GM21515 (cell line): ENCODE data around the gene MYO1D.
"Not testable (repeated sequence)": the region's sequence is repeated elsewhere in the genome, so short reads cannot be mapped to it uniquely, and the experiment has no call there.

ENCODE experiments used
- ATAC-seq: cut with Tn5 transposase; IDR thresholded peaks from one replicate; pipeline ENCODE4 v1.9.1; 2021; ENCODE audit not compliant: unreplicated experiment

The MYO1D gene

DNA sequence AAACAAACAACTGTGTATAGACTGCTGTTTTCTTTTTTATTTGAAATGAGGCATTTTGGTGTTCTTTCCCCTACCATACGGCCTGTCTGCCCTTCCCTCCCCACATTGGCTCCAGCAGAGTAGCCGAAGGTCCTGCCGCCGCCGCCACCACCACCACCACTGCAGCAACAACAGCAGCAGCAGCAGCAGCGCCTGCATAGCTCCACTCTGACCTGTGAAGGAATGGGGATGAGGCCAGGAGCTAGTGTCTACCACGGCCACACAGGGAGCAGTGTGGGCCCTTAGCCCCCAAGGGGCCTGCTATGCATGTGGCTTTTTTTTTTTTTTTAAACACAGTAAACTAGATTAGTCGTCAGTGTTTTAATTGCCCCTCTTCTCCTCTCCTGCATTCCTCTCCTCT, 395.7 kb downstream of the MYO1D start:
- no peak for ATAC-seq

DNA sequence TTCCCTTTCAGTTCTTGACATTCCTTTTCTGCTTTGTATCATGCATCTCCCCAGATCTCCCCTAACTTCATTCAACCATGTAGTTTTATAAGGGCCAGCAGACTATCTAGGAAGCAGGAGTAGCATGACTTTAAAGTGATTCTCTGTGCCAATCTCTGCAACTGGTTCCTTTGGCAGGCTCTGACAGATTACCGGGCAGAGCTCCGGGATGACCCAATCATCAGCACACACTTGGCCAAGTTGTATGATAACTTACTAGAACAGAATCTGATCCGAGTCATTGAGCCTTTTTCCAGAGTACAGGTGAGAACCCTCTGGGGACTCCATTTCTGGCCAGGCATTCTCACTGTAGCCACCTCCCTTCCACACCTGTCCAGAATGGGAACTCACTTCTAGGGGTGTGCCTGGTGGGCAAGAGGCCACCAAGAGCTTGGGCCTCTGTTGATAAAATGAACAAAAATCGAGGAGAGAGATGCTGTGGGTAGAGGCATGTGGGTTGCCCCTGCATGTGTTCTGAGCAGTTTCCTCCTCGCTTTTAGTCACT, 397.8 kb downstream of the MYO1D start:
- no peak for ATAC-seq

DNA sequence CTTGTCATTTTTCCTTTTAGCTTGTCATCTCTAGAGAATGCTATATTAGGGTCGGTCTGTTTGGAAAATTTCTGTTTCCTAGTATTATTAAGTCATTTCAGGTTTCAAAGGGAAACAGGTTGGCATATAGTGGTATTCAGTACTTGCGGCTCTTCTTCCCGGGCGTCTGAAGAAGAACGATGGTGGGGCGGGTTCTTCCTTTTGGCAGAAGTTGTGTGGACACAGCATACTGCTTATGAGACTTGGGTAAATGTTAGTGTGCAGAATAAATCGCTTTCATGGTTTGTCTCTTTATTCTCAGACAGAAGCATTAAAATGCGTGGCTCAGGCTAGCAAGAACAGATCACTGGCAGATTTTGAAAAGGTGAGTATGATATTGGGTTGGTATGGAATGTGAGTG, 399.7 kb downstream of the MYO1D start:
- no peak for ATAC-seq

DNA sequence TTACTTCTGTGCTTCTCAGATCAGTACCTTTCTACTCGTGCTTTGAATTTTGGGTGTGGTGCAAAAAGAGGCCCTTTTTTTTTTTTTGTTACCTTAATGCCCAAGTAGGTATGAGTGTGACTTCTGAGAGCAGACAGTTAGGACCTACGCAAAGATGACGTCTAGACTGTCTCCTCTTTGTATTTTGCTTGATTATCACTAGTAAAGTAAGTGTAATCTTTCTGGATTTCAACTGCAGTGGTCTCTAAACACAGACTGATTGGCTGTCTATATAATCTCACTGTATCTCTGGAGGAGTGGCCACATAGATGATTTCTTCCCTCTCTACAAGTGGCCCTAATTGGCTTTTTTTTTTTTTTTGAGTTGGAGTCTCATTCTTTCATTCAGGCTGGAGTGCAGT, 401.7 kb downstream of the MYO1D start:
- no peak for ATAC-seq

DNA sequence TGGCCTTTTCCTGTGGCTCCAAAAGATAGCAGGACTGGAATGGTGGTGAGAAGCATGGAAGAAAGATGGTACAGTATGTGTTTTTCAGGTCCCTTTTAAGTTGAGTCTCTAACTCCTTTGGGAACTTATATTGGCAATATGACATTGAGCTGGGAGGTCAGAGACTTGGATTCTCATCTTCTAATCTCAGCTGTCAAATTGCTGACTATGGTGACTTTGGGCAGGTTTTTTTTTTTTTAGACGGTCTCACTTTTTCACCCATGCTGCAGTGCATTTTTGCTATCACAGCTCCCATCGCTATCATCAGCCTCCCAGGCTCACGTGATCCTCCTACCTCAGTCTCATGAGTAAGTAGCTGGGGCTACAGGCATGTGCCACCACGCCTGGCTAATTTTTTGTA, 405.3 kb downstream of the MYO1D start:
- ATAC-seq, result no peak

DNA sequence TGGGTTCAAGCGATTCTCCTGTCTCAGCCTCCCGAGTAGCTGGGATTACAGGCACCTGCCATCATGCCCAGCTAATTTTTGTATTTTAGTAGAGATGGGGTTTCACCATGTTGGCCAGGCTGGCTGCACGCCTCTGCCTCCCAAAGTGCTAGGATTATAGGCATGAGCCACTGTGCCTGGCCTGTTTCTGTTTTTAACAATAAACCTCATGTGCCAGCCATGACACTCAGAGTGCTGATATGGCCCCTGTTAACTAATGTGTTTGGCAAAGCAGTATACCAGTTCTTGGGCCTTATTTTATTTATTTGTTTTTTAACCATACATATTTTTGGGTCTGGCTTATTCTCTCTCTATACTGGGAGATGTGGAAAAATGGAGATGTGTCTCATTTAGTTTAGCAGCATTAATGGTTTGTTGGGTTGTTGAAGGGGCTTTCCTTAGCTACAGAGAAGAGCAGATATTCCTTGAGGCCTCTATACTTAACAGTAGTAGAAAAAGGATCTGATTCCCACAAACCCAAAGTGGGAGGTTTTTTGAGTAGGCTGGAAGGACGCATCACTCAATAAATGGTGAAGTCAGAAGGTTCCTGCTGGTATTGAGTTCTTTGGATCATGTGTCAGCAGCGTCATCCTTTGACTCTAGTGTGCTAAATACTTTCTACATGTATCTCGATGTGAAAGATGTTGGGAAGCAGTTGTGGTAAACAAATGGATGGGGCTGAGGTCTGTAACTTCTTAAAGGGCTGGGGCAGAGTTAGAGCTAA, 406.3 kb downstream of the MYO1D start:
- no peak for ATAC-seq

DNA sequence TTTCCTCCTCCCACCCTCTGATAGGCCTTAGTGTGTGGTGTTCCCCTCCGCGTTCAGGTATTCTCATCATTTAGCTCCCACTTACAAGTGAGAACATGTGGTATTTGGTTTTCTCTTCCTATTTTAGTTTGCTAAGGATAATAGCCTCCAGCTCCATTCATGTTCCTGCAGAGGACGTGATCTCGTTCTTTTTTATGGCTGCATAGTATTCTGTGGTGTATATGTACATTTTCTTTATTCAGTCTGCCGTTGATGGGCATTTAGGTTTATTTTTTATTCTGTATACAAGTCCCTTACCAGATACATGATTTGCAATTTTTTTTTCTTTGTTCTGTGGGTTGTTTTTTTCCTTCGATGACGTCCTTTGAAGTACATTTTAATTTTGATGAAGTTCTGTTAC, 409.0 kb downstream of the MYO1D start:
- no peak for ATAC-seq

DNA sequence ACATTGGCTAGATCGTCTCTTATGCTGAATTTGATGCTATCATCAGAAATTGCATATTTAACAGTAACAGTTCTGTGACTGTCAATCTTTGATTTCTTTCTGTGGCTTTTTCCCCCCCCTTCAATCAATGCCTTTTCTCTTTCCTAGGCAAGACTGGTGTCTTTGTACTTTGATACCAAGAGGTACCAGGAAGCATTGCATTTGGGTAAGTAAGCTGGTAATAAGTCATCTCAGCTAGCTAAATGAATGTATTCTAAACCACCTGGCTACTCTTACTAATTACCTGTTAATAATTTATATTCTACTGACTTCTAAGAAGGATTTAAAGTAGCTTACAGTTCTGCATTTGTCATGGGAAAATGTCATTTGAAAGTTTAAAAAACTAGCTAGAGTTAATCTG, 412.6 kb downstream of the MYO1D start:
- ATAC-seq, result no peak

DNA sequence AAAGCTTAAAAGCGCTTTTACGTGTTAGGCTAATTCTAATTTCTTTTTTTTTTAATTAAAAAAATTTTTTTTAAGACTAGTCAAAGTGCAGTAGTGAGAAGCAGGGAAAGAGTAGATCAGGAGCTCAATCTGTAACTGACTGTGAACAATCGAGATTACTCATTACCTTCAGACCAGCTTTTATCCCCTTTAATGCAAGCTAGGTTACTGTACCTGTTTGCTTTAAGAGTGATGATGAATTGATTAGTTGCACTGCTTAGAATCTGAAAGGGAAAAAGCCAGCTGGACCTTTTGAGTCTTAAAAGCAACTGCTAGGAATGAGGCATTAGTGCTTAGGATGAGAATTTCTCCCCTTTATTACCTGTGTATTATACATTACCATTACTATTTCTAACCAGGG, 413.6 kb downstream of the MYO1D start:
- ATAC-seq, result no peak

DNA sequence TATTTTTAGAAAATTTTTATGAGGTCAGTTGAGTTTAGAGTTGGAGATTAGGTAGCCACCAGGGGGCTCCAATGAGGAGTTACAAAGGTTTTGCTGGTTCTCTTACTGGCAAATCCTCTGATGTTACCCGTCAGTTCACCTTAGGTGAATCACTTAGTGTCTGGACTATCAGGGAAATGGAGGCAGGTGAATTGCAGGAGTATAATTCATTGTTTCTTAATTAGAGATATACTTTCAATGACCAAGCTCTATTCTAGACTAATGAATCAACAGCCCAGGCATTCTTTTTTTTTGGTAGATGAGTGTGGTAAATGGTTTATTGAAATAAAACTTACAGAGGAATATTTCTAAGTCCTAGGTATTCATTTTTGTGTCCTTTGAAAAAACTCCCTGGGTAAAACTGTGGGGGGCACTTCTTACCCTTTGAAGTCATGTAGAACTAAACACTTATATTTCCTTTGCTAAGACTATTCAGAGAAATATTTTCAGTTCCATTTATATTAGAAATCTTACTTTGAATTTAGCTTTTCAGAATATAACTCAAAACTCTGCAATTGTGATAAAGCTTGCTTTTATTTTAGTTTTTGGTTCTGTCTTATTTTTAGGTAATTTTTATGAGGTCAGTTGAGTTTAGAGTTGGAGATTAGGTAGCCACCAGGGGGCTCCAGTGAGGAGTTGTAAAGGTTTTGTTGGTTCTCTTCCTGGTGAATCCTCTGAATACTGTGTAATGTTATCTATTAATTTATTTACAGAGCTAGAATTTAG, 414.9 kb downstream of the MYO1D start:
- ATAC-seq, result no peak

DNA sequence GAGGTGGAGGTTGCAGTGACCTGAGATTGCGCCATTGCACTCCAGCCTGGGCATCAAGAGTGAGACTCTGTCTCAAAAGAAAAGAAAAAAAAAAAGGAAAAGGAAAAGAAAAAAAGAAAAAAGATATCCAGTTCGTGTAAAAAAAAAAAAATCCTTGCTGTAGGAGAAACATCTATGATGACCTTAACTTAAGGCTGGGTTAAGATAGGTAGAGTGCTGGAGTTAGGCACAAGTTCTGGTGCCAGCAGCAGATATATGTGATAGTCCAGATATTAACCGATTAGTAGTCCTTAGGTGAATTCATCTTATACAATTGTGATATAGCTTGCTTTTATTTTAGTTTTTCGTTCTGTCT, 415.4 kb downstream of the MYO1D start:
- ATAC-seq, result no peak

DNA sequence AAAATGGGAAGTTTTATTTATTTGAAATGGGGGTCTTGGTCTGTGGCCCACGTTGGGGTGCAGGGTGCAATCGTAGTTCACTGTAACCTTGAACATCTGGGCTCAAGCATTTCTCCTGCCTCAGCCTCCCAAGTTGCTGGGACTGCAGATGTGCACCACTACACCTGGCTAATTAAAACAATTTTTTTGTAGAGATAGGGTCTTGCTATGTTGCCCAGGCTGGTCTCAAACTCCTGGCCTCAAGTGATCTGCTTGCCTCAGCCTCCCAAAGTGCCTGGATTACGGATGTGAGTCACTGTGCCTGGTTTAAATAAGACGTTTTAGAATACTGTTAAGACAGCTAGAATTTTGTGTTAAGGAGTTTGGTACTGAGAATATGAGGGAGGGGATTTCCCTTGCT, 416.9 kb downstream of the MYO1D start:
- no peak for ATAC-seq

DNA sequence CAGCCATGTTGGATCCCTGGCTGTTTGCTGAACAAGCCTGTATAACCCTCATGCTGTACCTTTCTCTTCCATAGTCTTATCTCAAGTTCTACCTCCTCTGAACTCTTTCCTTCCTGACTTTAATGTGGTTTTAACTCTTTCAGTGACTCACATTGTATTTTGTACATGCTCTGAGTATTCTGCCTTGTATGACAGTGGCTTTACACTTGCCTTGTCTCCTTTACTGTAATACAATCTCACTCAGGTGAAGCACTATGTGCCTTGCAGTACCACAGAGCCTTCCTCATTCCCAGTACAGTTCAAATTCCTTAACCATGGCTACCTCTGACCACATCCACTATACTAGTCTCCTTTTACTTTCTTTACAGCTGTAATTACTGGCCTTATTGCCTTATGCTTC, 418.6 kb downstream of the MYO1D start:
- no peak for ATAC-seq

DNA sequence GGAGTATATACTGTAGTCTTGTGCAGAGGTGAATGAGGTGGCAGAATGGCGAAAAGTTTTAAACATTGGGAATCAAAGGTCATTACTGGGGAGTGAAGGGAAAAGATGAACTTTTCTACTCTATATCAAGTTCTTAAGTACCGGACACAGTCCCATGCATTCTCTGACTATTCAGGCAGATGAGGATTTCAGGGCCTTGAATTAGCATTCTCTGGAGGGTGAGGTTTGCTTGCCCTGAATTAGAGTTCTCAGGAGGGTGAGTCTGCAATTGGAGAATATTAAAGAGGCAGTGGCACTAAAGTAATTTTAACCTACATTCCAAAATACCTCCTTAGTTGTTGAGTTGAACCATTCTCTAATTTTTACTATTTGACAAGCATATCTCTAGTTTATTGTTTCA, 423.6 kb downstream of the MYO1D start:
- ATAC-seq, result no peak

DNA sequence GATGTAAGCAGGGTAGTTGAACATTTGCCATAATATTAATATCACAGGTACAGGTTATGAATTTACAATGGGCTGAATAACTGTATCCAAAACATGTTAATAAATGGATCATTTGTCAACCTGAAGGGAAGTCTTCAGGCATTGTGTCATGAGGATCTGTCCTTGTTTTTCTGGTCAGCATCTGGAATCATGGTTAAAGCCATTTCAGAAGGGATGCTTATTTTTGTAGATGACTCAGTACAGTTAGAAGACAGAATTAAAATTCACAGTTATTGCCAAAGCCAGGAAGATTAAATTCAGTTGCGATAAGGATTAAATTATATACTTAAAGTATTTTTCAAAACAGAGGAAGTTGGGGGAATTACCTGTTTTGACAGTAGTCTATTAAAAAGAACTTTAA, 424.6 kb downstream of the MYO1D start:
- no peak for ATAC-seq

DNA sequence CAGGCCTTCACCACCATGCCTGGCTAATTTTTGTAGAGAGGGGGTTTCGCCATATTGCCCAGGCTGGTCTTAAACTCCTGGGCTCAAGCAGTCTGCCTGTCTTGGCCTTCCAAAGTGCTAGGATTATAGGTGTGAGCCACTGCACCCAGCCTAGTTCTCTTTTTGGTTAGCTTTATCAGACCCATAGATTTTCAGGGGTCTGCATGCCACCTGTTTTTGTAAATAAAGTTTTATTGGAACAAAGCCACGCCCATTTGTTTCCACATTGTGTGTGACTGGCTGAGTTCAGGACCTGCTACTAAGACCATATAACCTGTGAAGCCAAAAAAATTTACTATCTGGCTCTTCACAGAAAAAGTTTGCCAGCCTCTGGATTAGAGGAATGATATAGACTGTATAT, 425.0 kb downstream of the MYO1D start:
- ATAC-seq, result no peak

DNA sequence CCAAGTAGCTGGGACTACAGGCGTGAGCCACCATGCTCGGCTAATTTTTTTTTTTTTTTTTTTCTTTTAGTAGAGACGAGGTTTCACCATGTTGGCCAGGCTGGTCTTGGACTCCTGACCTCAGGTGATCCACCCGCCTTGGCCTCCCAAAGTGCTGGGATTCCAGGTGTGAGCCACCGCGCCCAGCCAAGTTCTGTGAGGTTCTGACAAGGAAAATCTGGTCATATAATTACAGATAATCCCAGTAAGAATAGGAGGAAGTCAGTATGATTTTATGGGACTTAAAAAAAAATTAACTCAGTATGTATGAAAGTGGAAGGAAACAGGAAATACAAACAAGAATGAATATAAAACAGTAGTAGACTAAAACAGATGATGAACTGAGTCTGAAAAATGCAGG, 426.5 kb downstream of the MYO1D start:
- not testable (repeated sequence) for ATAC-seq

DNA sequence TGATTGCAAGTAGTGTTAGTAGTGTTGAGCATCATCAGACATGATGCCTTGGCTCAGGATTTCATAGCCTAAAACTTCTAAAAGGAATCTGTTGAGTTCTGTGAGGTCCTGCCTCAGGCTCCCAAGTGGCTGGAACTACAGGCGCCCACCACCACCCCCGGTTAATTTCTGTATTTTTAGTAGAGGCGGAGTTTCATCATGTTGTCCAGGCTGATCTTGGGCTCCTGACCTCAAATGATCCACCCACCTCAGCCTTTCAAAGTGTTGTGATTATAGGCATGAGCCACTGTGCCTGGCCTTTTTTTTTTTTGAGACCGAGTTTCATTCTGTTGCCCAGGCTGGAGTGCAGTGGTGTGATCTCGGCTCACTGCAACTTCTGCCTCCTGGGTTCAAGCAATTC, 427.0 kb downstream of the MYO1D start:
- no peak for ATAC-seq

DNA sequence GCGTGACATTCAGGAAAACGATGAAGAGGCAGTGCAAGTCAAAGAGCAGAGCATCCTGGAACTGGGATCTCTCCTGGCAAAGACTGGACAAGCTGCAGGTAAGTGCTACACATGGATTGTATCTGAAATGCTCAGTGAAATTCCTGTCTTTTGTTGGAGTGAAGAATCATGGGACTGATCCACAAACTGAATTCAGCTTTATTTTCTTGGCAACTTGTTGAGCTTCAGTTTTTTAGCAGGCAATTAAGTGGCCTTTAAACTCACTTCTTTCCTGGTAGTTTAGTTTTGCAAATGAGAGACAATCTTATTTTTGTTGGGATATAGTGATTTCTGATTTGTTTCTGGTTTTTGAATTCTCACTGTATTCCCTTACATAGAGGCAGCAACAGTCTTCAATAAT, 430.0 kb downstream of the MYO1D start:
- ATAC-seq, result no peak

DNA sequence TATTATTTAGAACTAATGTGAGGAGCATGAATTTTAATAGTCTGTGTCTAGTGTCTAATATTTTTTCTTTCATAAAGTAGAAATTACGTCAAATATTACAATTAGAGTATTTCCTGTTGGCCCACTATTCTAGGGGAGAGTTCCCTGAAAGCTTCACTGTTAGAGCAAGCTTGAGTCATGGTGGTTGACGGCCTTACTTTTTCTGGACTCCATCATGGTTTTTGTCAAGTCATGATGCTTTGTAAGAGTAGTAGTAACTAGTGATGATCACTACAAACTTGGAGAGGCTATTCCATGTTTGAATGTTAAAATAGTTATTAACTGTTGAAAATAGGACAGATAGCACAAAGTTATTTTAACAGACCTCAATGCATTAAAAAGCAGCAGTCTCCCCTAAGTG, 431.0 kb downstream of the MYO1D start:
- ATAC-seq, result no peak

DNA sequence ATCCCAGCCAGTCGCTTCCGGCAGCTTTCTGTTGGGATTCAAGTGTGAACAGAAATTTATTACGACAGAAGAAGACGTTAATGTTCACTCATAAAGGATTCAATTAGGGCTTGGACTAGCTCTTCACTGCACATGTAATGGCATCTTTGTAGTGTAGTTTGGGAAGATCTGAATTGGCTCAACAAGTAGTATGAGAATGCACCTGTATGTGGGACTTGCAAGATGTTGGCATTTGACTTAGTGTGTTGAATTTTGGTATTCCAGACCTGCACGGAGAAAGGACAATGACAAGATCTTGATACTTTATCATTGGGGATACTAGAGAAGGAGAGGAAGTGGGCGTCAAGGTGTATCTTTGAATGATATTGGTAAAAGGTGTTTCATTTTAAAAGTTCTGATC, 431.4 kb downstream of the MYO1D start:
- ATAC-seq, result no peak

DNA sequence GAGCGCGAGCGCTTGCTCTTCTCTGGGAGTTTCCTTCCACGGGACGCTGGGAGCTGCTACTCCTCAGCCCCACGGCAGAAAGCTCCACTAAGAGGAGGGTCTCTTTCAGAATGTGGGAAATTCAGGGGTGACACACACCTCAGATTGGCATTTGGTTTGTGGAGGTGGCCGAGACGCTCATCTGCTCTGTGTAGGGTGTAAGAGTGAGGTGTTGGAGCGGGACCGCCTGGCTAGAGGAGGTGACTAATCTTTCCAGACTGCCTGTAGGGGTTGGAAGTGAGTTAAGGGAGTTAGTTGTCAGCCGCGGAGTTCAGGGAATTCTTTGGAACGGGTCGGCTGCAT, 431.9 kb downstream of the MYO1D start:
- ATAC-seq, result peak; percentile 8
